Urinary bladder (tissue), 4 donors: ENCODE data around the gene TSSK6. TPM values are rescaled to one million over a fixed set of nuclear protein-coding genes. Genes with fewer than 3 reads are reported as not detected.
"Not testable (repeated sequence)": the region's sequence is repeated elsewhere in the genome, so short reads cannot be mapped to it uniquely, and the experiment has no call there.

Experiments used
- DNase-seq: peaks from one replicate; pipeline ENCODE4 v3.0.0-alpha.2; 2015; ENCODE audit errors: extremely low spot score
- H3K27ac ChIP-seq: one replicate; pipeline ENCODE4 v1.5.1; 2013; ENCODE audit warnings: low read depth, mild to moderate bottlenecking, moderate library complexity
- H3K36me3 ChIP-seq: one replicate; pipeline ENCODE4 v1.6.1; 2013; ENCODE audit warnings: mild to moderate bottlenecking, moderate library complexity; ENCODE audit not compliant: insufficient read depth
- H3K4me1 ChIP-seq: one replicate; pipeline ENCODE4 v1.6.1; 2013; ENCODE audit warnings: mild to moderate bottlenecking, moderate library complexity; ENCODE audit not compliant: insufficient read depth
- H3K4me3 ChIP-seq: one replicate; pipeline ENCODE4 v1.5.1; 2013; ENCODE audit warnings: low read depth, low read length
- WGBS: extraction: QIAGEN DNeasy Blood & Tissue Kit; methylation state at CpG from one replicate; pipeline ENCODE4 v1.1.7; 2013; 5-methylcytosine and 5-hydroxymethylcytosine counted together
- polyA plus RNA-seq: library from polyadenylated mRNA; stranded (reverse); fragments of 200-250 nt; gene quantifications from one replicate; pipeline ENCODE4 v1.2.3, GENCODE V29; 2013
- total RNA-seq: library from RNA; depleted of rRNA; stranded (reverse); fragments of >200 nt; gene quantifications from one replicate; pipeline ENCODE4 v1.2.3, GENCODE V29; 2014
- donor health status: healthy with polysubstance abuse.
- donor health status: healthy.

Gene TSSK6
- total and polyA plus RNA-seq, 2 donors = 0.85 to 1.8 TPM

DNA sequence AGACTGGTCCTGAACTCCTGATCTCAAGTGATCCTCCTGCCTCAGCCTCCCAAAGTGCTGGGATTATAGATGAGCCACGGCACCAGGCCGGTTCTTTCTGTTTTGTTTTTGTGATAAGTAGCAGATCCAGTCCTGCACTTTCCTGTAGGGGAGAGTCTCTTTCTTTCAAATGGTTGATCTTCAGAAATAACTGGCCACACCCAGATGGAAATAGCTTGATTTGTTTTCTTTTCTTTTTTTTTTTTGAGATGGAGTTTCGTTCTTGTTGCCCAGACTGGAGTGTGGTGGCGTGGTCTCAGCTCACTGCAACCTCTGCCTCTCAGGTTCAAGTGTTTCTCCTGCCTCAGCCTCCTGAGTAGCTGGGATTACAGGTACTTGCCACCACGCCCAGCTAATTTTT is 43.2 kb downstream of the TSSK6 start:
- not testable (repeated sequence) for H3K27ac ChIP-seq, H3K4me1 ChIP-seq, H3K4me3 ChIP-seq, DNase-seq, H3K36me3 ChIP-seq
- WGBS = 70% methylated on average over 5 of the region's 5 CpGs

GRCh38 chr19:19471682-19472081 is 43.7 kb downstream of the TSSK6 start:
- no peak overlapping the region for H3K27ac ChIP-seq

GRCh38 chr19:19470579-19470978 is 44.8 kb downstream of the TSSK6 start:
- peaks cover 3% of the 10 kb centered on the region for H3K36me3 ChIP-seq
- WGBS = 96% methylated on average over 3 of the region's 3 CpGs
- no peak overlapping the region for H3K4me3 ChIP-seq
- no peaks in the 10 kb centered on the region for H3K4me1 ChIP-seq
- no peak for DNase-seq
- H3K27ac ChIP-seq = no peak overlapping the region

More at GRCh38 chr19:19471682-19472081, 43.7 kb downstream of the TSSK6 start:
- Histone ChIP-seq H3K36me3 (no peaks in the 10 kb centered on the region), H3K4me1 (no peaks in the 10 kb centered on the region), H3K4me3 (no peak overlapping the region)
- no peak for DNase-seq
- 89% methylated on average over 6 of the region's 6 CpGs for WGBS

DNA sequence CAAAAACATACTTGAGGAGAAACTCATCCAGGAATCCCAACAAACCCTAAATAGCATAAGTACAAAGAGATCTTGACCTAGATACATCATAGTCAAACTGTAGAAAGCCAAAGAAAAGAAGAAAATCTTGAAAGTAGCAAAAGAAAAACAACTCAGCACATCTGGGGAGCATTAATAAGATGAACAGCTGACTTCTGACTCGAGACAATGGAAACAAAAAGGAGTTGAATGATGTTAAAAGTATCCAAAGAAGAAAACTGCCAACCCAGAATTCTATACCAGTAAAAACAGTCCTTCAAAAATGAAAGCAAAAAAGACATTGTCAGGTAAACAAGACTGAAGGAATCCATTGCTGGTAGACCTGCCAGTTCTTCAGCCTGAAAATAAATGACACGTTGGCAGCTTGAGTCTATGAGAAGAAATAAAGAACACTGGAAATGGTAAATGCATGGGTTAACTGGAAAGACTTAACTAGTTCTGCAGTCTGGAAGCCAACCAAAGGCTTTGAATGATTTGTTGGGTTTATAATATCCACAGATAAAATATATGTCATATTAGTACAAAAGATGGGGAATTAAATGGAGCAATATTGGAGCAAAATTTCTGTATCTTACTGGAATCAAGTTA is 46.8 kb downstream of the TSSK6 start:
- Histone ChIP-seq H3K4me3 (no peak overlapping the region), H3K4me1 (no peaks in the 10 kb centered on the region), H3K27ac (no peak overlapping the region), H3K36me3 (peaks cover 3% of the 10 kb centered on the region)
- DNase-seq = no peak
- WGBS = 97% methylated on average over 2 of the region's 2 CpGs

- 95% methylated on average over 6 of the region's 6 CpGs for WGBS
Observed at GRCh38 chr19:19466201-19466600, 49.1 kb downstream of the TSSK6 start.

DNA sequence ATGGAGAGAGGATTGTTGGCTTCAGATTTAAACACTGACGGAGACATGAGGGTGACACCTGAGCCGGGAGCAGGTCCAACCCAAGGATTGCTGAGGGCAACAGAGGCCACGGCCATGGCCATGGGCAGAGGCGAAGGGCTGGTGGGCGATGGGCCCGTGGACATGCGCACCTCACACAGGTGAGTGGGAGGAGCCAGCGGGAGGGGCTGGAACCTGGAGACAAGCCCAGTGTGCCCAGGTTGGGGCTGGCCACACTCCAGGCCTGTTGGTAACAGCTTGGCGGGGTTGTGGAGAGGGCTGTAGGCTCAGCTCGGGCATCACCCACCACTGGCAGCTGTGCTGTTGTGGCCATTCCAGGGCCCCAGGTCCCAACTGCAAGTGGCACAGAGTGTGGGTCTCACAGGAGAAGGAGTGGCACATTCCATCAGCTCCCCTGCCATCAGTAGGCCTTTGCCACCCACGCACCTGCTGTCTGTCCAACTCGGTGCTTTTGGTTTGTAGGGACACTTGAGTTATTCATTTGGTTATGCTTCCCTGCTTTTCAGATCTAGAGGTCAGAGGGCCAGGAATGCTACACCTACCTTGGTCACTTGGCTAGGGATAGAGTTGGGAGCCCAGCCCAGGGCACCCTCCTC is 49.8 kb downstream of the TSSK6 start:
- H3K36me3 ChIP-seq = peaks cover 3% of the 10 kb centered on the region
- H3K27ac ChIP-seq = no peak overlapping the region
- no peak for DNase-seq
- H3K4me1 ChIP-seq = peaks cover 3% of the 10 kb centered on the region
- H3K4me3 ChIP-seq = no peak overlapping the region
- WGBS = 98% methylated on average over 12 of the region's 12 CpGs

More at GRCh38 chr19:19466201-19466600, 49.1 kb downstream of the TSSK6 start:
- H3K27ac ChIP-seq = no peak overlapping the region
- H3K36me3 ChIP-seq = peaks cover 3% of the 10 kb centered on the region
- peaks cover 3% of the 10 kb centered on the region for H3K4me1 ChIP-seq
- no peak for DNase-seq
- no peak overlapping the region for H3K4me3 ChIP-seq

DNA sequence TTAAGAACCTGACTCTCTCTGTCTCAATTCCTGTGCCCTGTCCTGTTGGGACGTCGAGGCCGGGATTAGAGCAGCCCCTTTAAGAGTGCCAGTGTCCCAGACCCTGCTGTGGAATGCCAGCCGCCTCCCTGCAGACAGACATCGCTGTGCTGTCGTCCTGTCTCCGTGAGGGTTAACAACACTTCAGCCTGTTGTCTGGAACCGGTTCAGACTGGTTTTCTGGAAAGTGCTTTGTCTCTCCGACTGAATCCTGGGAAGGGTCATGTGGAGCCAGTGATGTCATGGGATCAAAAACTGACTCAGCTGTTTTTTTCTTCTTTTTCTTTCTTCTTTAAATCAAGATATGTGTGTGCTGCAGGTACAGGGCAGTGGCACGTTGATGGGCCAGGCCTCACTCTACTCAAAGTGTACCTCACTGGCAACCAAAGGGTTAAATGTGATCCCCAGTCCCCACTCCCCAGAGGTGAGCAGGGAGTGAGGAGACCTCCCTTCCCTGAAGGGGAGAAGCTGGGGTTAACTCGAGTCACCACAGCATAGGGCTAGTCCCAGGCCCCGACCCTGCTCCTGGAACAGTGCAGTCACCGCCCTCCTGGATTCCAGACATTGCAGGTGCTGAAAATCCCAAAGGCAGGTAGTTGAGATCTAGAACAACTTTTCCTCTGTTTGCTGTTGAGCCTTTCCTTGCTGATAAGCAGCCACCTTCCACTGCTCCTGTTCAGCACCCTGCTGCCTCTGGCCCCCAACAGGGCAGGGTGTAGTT is 50.8 kb downstream of the TSSK6 start:
- peak; percentile 78 for DNase-seq
- WGBS = 34% methylated on average over 13 of the region's 13 CpGs
- Histone ChIP-seq H3K36me3 (peaks cover 3% of the 10 kb centered on the region), H3K4me1 (peaks cover 3% of the 10 kb centered on the region), H3K27ac (peak overlapping the region; percentile 48), H3K4me3 (no peak overlapping the region)

Other genes with a start within 250 kb of the TSSK6 start
- gene TM6SF2, start 242.2 kb downstream of the TSSK6 start, total RNA-seq = 1.5 TPM
- gene TM6SF2, start 242.2 kb downstream of the TSSK6 start, polyA plus RNA-seq = 0.72 TPM
- gene SUGP1, start 195.0 kb downstream of the TSSK6 start, total RNA-seq = 13.5 TPM
- gene SUGP1, start 195.0 kb downstream of the TSSK6 start, polyA plus RNA-seq = 34.7 TPM
- gene MAU2, start 194.7 kb downstream of the TSSK6 start, total RNA-seq = 31.7 TPM
- 34.6 TPM for gene MAU2, start 194.7 kb downstream of the TSSK6 start, polyA plus RNA-seq
- gene GATAD2A, start 109.9 kb downstream of the TSSK6 start, total RNA-seq = 15.8 TPM
- 22.9 TPM for gene GATAD2A, start 109.9 kb downstream of the TSSK6 start, polyA plus RNA-seq
- 74.7 TPM for gene NDUFA13, start 677 bp upstream of the TSSK6 start, total RNA-seq
- 318 TPM for gene NDUFA13, start 677 bp upstream of the TSSK6 start, polyA plus RNA-seq
- gene YJEFN3, start 13.4 kb upstream of the TSSK6 start, total RNA-seq = 1.8 TPM
- gene YJEFN3, start 13.4 kb upstream of the TSSK6 start, polyA plus RNA-seq = 4.6 TPM
- 0.32 TPM for gene CILP2, start 22.7 kb upstream of the TSSK6 start, total RNA-seq
- gene CILP2, start 22.7 kb upstream of the TSSK6 start, polyA plus RNA-seq = 0.32 TPM
- 3.9 TPM for gene PBX4, start 103.1 kb upstream of the TSSK6 start, total RNA-seq
- 2.1 TPM for gene PBX4, start 103.1 kb upstream of the TSSK6 start, polyA plus RNA-seq
- 4.1 TPM for gene LPAR2, start 112.7 kb upstream of the TSSK6 start, total RNA-seq
- 4.9 TPM for gene LPAR2, start 112.7 kb upstream of the TSSK6 start, polyA plus RNA-seq
- 3.6 TPM for gene GMIP, start 128.1 kb upstream of the TSSK6 start, total RNA-seq
- 6.2 TPM for gene GMIP, start 128.1 kb upstream of the TSSK6 start, polyA plus RNA-seq
- gene ATP13A1, start 148.1 kb upstream of the TSSK6 start, total RNA-seq = 27.7 TPM
- 35.5 TPM for gene ATP13A1, start 148.1 kb upstream of the TSSK6 start, polyA plus RNA-seq
- gene ZNF101, start 153.3 kb upstream of the TSSK6 start, total RNA-seq = 9.5 TPM
- gene ZNF101, start 153.3 kb upstream of the TSSK6 start, polyA plus RNA-seq = 4.3 TPM
- gene ZNF14, start 217.6 kb upstream of the TSSK6 start, total RNA-seq = 30.1 TPM
- 5.0 TPM for gene ZNF14, start 217.6 kb upstream of the TSSK6 start, polyA plus RNA-seq